Neural cell (in vitro differentiated cells): Measurements from ENCODE around the gene QRICH2. TPM values are rescaled to one million over a fixed set of nuclear protein-coding genes. Genes with fewer than 3 reads are reported as not detected.

Source experiments
- H2AFZ ChIP-seq: fragments of 200-600, 300-800 bp; sonication (generic), shearing (Covaris generic); 2 replicates; pipeline ENCODE4 v1.6.0; 2014; ENCODE audit warnings: low read depth, mild to moderate bottlenecking, antibody characterized with exemption, low read length, moderate library complexity
- H3F3A ChIP-seq: fragments of 200-600 bp; shearing (Covaris generic); 2 replicates; pipeline ENCODE4 v1.6.1; 2016; ENCODE audit warnings: mild to moderate bottlenecking, moderate library complexity, mixed read lengths, antibody characterized with exemption, low read length; ENCODE audit not compliant: insufficient read depth, poor library complexity, severe bottlenecking
- H3K27ac ChIP-seq: fragments of 200-600, 300-800 bp; sonication (generic), shearing (Covaris generic); 2 replicates; pipeline ENCODE4 v1.5.1; 2014; ENCODE audit warnings: mild to moderate bottlenecking, low read length, moderate library complexity
- H3K27me3 ChIP-seq: fragments of 300-800, 200-600 bp; sonication (generic), shearing (Covaris generic); 2 replicates; pipeline ENCODE4 v1.6.0; 2014; ENCODE audit warnings: mild to moderate bottlenecking, low read depth, low read length, moderate library complexity; ENCODE audit not compliant: insufficient read depth
- H3K36me3 ChIP-seq: fragments of 300-800, 200-600 bp; sonication (generic), shearing (Covaris generic); 2 replicates; pipeline ENCODE4 v1.5.1; 2014; ENCODE audit warnings: mild to moderate bottlenecking, antibody characterized with exemption, low read length, moderate library complexity; ENCODE audit not compliant: insufficient read depth
- H3K4me2 ChIP-seq: fragments of 300-800, 200-600 bp; sonication (generic), shearing (Covaris generic); 2 replicates; pipeline ENCODE4 v1.6.0; 2014; ENCODE audit warnings: mild to moderate bottlenecking, low read length
- H3K4me3 ChIP-seq: fragments of 300-800, 200-600 bp; sonication (generic), shearing (Covaris generic); 2 replicates; pipeline ENCODE4 v1.5.1; 2014; ENCODE audit warnings: mild to moderate bottlenecking, low read length, moderate library complexity
- H3K79me2 ChIP-seq: fragments of 200-600 bp; shearing (Covaris generic); replicated peaks from 2 replicates; pipeline ENCODE4 v1.6.0; 2014; ENCODE audit warnings: mild to moderate bottlenecking, low read length, moderate library complexity; ENCODE audit not compliant: insufficient read depth
- H3K9ac ChIP-seq: fragments of 300-800, 200-600 bp; sonication (generic), shearing (Covaris generic); 2 replicates; pipeline ENCODE4 v1.6.1; 2016; ENCODE audit warnings: mild to moderate bottlenecking, low read length, mixed read lengths
- H3K9me2 ChIP-seq: fragments of 200-600 bp; shearing (Covaris generic); 2 replicates; pipeline ENCODE4 v1.6.1; 2016; ENCODE audit warnings: mild to moderate bottlenecking, low read length, mixed read lengths; ENCODE audit not compliant: insufficient read depth
- H3K9me3 ChIP-seq: fragments of 200-600, 300-800 bp; sonication (generic), shearing (Covaris generic); 2 replicates; pipeline ENCODE4 v1.6.1; 2016; ENCODE audit warnings: mild to moderate bottlenecking, mixed run types, low read length, moderate library complexity, mixed read lengths
- H4K20me1 ChIP-seq: fragments of 200-600 bp; shearing (Covaris generic); 2 replicates; pipeline ENCODE4 v1.6.1; 2016; ENCODE audit warnings: mild to moderate bottlenecking, mixed run types; ENCODE audit not compliant: insufficient read depth
- EP300 ChIP-seq: fragments of 450-650 bp; conservative IDR thresholded peaks from 2 replicates; pipeline ENCODE4 v1.6.1; 2014; ENCODE audit warnings: antibody characterized with exemption, mild to moderate bottlenecking, moderate library complexity; ENCODE audit not compliant: poor library complexity, severe bottlenecking
- EZH2 ChIP-seq: fragments of 200-600, 300-800 bp; shearing (Covaris generic), sonication (generic); IDR thresholded peaks from 2 replicates; pipeline ENCODE4 v1.6.1; 2014; ENCODE audit warnings: antibody characterized with exemption, low read length, borderline replicate concordance, mild to moderate bottlenecking; ENCODE audit not compliant: insufficient read depth, poor library complexity, severe bottlenecking
- MXI1 ChIP-seq: fragments of 450-650 bp; conservative IDR thresholded peaks from 2 replicates; pipeline ENCODE4 v1.6.1; 2014; ENCODE audit warnings: antibody characterized with exemption, mild to moderate bottlenecking; ENCODE audit not compliant: poor library complexity, severe bottlenecking
- POLR2AphosphoS5 ChIP-seq: IDR thresholded peaks from 2 replicates; pipeline ENCODE4 v1.6.1; 2012
- RAD21 ChIP-seq: fragments of 450-650 bp; conservative IDR thresholded peaks from 2 replicates; pipeline ENCODE4 v1.6.1; 2014; ENCODE audit warnings: antibody characterized with exemption, mild to moderate bottlenecking, moderate library complexity
- SMC3 ChIP-seq: fragments of 450-650 bp; conservative IDR thresholded peaks from 2 replicates; pipeline ENCODE4 v1.6.1; 2014; ENCODE audit warnings: antibody characterized with exemption, mild to moderate bottlenecking, moderate library complexity; ENCODE audit not compliant: poor library complexity
- TAF1 ChIP-seq: IDR thresholded peaks from 2 replicates; pipeline ENCODE4 v1.6.1; 2012; ENCODE audit warnings: low read depth
- polyA plus RNA-seq: library from polyadenylated mRNA; depleted of rRNA; stranded (reverse); fragments of >200 nt; gene quantifications from 2 replicates; pipeline ENCODE4 v1.2.3, GENCODE V29; 2014
- TF ChIP-seq, protein P1 (sequence below): IDR thresholded peaks from 2 replicates; pipeline ENCODE4 v1.6.1; 2012; ENCODE audit warnings: borderline replicate concordance
- TF ChIP-seq, protein P2 (sequence below): fragments of 450-650 bp; IDR thresholded peaks from 2 replicates; pipeline ENCODE4 v1.5.1; 2014; ENCODE audit warnings: antibody characterized with exemption, mild to moderate bottlenecking, moderate library complexity; ENCODE audit not compliant: poor library complexity, severe bottlenecking

Gene QRICH2
- polyA plus RNA-seq, 1 donor from 2014 or later: 17.3 TPM

DNA sequence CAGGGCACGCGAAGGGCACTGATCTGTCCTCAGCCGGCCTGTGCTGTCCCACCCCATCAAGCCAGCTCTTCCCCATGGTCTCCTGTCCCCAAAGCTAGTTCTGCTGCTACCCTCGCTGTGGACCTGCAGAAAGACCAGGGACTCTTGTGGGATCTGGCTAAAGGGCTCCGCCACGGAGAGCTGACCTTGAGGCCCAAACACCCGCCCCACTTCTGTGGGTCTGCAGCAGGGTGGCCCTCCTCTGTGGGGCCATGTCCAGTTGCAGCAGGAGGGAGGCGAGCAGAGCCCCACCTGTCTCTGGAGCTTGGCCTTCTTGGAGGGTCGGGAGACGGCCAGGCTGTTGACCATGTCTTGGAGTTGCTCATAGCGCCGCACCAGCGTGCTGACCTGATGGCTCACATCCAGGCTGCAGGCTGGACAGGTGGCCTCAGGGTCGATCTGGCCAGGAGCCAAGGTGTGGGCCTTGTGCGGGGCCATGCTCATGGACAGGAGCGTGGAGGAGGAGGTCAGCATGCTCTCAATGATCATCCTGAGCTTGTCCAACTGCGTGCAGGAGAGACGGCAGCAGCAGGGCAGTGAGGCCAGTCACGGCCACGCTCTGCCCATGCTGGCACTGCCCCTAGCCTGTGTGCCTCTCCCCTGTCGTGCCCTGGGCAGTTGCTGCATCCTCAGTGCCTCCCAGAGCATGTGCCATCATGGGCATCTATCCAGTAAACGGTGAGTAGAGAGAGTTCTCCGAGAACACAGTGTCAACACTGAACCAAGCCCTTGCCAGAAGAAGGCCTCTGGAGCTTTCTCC lies 26.3 kb downstream of the QRICH2 start:
- no peaks in the 10 kb centered on the region for H4K20me1 ChIP-seq
- no peak overlapping the region for H2AFZ ChIP-seq
- H3K27me3 ChIP-seq: no peaks in the 10 kb centered on the region
- H3K9ac ChIP-seq: no peak overlapping the region
- H3K36me3 ChIP-seq: no peaks in the 10 kb centered on the region
- no peaks in the 10 kb centered on the region for H3K79me2 ChIP-seq
- TF ChIP-seq, protein P1, sequence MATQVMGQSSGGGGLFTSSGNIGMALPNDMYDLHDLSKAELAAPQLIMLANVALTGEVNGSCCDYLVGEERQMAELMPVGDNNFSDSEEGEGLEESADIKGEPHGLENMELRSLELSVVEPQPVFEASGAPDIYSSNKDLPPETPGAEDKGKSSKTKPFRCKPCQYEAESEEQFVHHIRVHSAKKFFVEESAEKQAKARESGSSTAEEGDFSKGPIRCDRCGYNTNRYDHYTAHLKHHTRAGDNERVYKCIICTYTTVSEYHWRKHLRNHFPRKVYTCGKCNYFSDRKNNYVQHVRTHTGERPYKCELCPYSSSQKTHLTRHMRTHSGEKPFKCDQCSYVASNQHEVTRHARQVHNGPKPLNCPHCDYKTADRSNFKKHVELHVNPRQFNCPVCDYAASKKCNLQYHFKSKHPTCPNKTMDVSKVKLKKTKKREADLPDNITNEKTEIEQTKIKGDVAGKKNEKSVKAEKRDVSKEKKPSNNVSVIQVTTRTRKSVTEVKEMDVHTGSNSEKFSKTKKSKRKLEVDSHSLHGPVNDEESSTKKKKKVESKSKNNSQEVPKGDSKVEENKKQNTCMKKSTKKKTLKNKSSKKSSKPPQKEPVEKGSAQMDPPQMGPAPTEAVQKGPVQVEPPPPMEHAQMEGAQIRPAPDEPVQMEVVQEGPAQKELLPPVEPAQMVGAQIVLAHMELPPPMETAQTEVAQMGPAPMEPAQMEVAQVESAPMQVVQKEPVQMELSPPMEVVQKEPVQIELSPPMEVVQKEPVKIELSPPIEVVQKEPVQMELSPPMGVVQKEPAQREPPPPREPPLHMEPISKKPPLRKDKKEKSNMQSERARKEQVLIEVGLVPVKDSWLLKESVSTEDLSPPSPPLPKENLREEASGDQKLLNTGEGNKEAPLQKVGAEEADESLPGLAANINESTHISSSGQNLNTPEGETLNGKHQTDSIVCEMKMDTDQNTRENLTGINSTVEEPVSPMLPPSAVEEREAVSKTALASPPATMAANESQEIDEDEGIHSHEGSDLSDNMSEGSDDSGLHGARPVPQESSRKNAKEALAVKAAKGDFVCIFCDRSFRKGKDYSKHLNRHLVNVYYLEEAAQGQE: no peak
- TF ChIP-seq RAD21 (no peak), EZH2 (no peak), EP300 (no peak), TAF1 (no peak), MXI1 (no peak), SMC3 (no peak), POLR2AphosphoS5 (no peak)
- TF ChIP-seq, protein P2, sequence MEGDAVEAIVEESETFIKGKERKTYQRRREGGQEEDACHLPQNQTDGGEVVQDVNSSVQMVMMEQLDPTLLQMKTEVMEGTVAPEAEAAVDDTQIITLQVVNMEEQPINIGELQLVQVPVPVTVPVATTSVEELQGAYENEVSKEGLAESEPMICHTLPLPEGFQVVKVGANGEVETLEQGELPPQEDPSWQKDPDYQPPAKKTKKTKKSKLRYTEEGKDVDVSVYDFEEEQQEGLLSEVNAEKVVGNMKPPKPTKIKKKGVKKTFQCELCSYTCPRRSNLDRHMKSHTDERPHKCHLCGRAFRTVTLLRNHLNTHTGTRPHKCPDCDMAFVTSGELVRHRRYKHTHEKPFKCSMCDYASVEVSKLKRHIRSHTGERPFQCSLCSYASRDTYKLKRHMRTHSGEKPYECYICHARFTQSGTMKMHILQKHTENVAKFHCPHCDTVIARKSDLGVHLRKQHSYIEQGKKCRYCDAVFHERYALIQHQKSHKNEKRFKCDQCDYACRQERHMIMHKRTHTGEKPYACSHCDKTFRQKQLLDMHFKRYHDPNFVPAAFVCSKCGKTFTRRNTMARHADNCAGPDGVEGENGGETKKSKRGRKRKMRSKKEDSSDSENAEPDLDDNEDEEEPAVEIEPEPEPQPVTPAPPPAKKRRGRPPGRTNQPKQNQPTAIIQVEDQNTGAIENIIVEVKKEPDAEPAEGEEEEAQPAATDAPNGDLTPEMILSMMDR: no peak
- H3K27ac ChIP-seq: no peak overlapping the region
- no peaks in the 10 kb centered on the region for H3F3A ChIP-seq
- no peaks in the 10 kb centered on the region for H3K9me2 ChIP-seq
- no peaks in the 10 kb centered on the region for H3K9me3 ChIP-seq
- no peak overlapping the region for H3K4me2 ChIP-seq
- no peak overlapping the region for H3K4me3 ChIP-seq

DNA sequence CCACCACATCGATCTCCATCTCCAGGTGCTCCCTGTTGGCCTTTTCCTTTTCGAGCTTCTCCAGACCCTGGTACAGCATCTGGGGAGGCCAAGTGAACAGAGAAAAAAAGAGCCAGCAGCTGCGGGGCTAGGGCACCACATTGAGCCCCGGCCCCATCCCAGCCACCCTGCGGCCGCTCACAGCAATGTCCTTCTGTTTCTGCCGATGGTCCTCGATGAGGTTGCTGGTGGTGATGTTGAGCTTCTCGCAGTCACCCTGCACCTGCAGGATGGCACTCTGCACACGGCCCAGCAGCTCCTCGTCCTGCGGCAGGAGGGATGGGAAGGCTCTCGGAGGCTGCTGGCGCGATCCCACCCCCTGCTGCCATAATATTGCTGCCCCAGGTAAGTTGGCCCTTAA lies 27.4 kb downstream of the QRICH2 start:
- no peak overlapping the region for H3K27ac ChIP-seq
- H3K4me2 ChIP-seq: no peak overlapping the region
- H3K9ac ChIP-seq: no peak overlapping the region
- no peaks in the 10 kb centered on the region for H3K36me3 ChIP-seq
- TF ChIP-seq MXI1: no peak
- TF ChIP-seq, protein P2: no peak
- TF ChIP-seq EP300: no peak
- no peak for TF ChIP-seq EZH2
- no peak for TF ChIP-seq RAD21
- no peak for TF ChIP-seq TAF1
- TF ChIP-seq, protein P1: no peak
- TF ChIP-seq SMC3: no peak
- H4K20me1 ChIP-seq: no peaks in the 10 kb centered on the region
- no peaks in the 10 kb centered on the region for H3K9me2 ChIP-seq
- no peaks in the 10 kb centered on the region for H3K9me3 ChIP-seq
- no peaks in the 10 kb centered on the region for H3K79me2 ChIP-seq
- no peak overlapping the region for H2AFZ ChIP-seq
- no peaks in the 10 kb centered on the region for H3K27me3 ChIP-seq
- H3K4me3 ChIP-seq: no peak overlapping the region
- H3F3A ChIP-seq: no peaks in the 10 kb centered on the region
